SK-N-SH treated with all-trans-retinoic acid at 6 μM for 48 hours (cell line): ENCODE measurements around the gene PCDH9.

ENCODE experiments used
- CREB5 ChIP-seq: fragments of 250-450 bp; sonication (Bioruptor Pico); IDR thresholded peaks from 2 replicates; pipeline ENCODE4 v1.5.1; 2020; ENCODE audit warnings: low read depth, mild to moderate bottlenecking, moderate library complexity
- ISL1 ChIP-seq: fragments of 250-450 bp; sonication (Bioruptor Pico); IDR thresholded peaks from 2 replicates; pipeline ENCODE4 v2.1.2; 2022; ENCODE audit warnings: mild to moderate bottlenecking, moderate library complexity
- ZC3H10 ChIP-seq: fragments of 250-450 bp; sonication (Bioruptor Pico); IDR thresholded peaks from 2 replicates; pipeline ENCODE4 v1.5.1; 2021; ENCODE audit warnings: mild to moderate bottlenecking, moderate library complexity
- ZFP3 ChIP-seq: fragments of 250-450 bp; sonication (Bioruptor Pico); IDR thresholded peaks from 2 replicates; pipeline ENCODE4 v1.5.0; 2020; ENCODE audit warnings: mild to moderate bottlenecking, moderate library complexity
- ZNF70 ChIP-seq: fragments of 450-650 bp; formaldehyde crosslinking; IDR thresholded peaks from 2 replicates; pipeline ENCODE4 v1.5.0; 2020; ENCODE audit warnings: mild to moderate bottlenecking, moderate library complexity

- TF ChIP-seq ZFP3 (CRISPR knock-in tag) (no peak), ISL1 (CRISPR knock-in tag) (no peak), ZNF70 (CRISPR knock-in tag) (no peak), CREB5 (CRISPR knock-in tag) (no peak), ZC3H10 (no peak)
Measured at GRCh38 chr13:66794340-66795031, 435.6 kb downstream of the PCDH9 start.
